Endothelial cell of umbilical vein (primary cell): ENCODE data around the gene NCMAP. TPM values are rescaled to one million over a fixed set of nuclear protein-coding genes. Genes with fewer than 3 reads are reported as not detected.
A peak's percentile ranks its signal among the peaks of the same experiment; 100 is the strongest.

Source experiments
- BruUV-seq: library from RNA; stranded (reverse); fragments of 400-500 nt; replicated peaks from 2 replicates; lab custom pipeline; 2021; lab: Mats Ljungman, UMichigan
- CTCF ChIA-PET: fragments of 300-600, 350-600 bp; sonication (Branson Sonifier 250); formaldehyde crosslinking; loops from one replicate; lab custom pipeline; 2021; ENCODE audit warnings: antibody characterized with exemption, inconsistent platforms; lab: Charles Lee
- POLR2A ChIA-PET: fragments of 300-600, 350-600 bp; sonication (Branson Sonifier 250); formaldehyde crosslinking; loops from one replicate; lab custom pipeline; 2021; ENCODE audit warnings: antibody characterized with exemption, inconsistent platforms; lab: Charles Lee
- DNase-seq: peaks from one replicate; pipeline ENCODE4 v3.0.0-alpha.2; 2011; ENCODE audit warnings: low read depth, low spot score
- FAIRE-seq: peaks from 2 replicates; lab custom pipeline; 2011; peaks lifted over from hg19 to GRCh38; lab: Jason Lieb, UNC
- H2AFZ ChIP-seq: 2 replicates; pipeline ENCODE4 v1.6.0; 2012; ENCODE audit warnings: low read depth, low read length, control low read depth, inconsistent platforms
- H3K27ac ChIP-seq: 2 replicates; pipeline ENCODE4 v1.5.1; 2011; ENCODE audit warnings: low read depth, mild to moderate bottlenecking, control low read depth, low read length, moderate library complexity; ENCODE audit not compliant: insufficient read depth
- H3K27me3 ChIP-seq, 2 experiments: 2 replicates each; pipeline versions ENCODE4 v1.6.0 to v1.6.1; 2011; ENCODE audit warnings: low read length in 2 of 2, mixed read lengths in 1 of 2; ENCODE audit not compliant: control insufficient read depth in 2 of 2, insufficient read depth in 2 of 2
- H3K36me3 ChIP-seq, 2 experiments: 2 replicates in 1 of 2; 3 replicates in 1 of 2; pipeline ENCODE4 v1.5.1; 2011; ENCODE audit warnings: low read length in 2 of 2, mild to moderate bottlenecking in 1 of 2, moderate library complexity in 1 of 2; ENCODE audit not compliant: control insufficient read depth in 2 of 2, insufficient read depth in 2 of 2; ENCODE audit errors: extremely low read depth in 1 of 2
- H3K4me1 ChIP-seq: 3 replicates; pipeline ENCODE4 v1.5.1; 2011; ENCODE audit warnings: mild to moderate bottlenecking, low read length; ENCODE audit not compliant: control insufficient read depth, insufficient read depth; ENCODE audit errors: extremely low read depth
- H3K4me2 ChIP-seq: 2 replicates; pipeline ENCODE4 v1.6.1; 2011; ENCODE audit warnings: low read length, control low read depth, mixed read lengths; ENCODE audit not compliant: insufficient read depth
- H3K4me3 ChIP-seq, 3 experiments: fragments of 200-600 bp in 1 of 3; sonication (generic), shearing (Covaris generic) in 1 of 3; replicated peaks in 1 of 3; 2 replicates each; pipeline ENCODE4 v1.5.1; 2011 to 2016; ENCODE audit warnings: control low read depth in 3 of 3, low read length in 3 of 3, mild to moderate bottlenecking in 2 of 3, inconsistent platforms in 1 of 3, low read depth in 1 of 3, moderate library complexity in 1 of 3; ENCODE audit not compliant: insufficient read depth in 1 of 3
- H3K79me2 ChIP-seq: 2 replicates; pipeline ENCODE4 v1.6.0; 2012; ENCODE audit warnings: low read length, inconsistent platforms; ENCODE audit not compliant: control insufficient read depth, insufficient read depth
- H3K9ac ChIP-seq: replicated peaks from 2 replicates; pipeline ENCODE3; 2011; ENCODE audit warnings: low read length, control low read depth; ENCODE audit not compliant: insufficient read depth; ENCODE audit errors: extremely low read depth
- H3K9me1 ChIP-seq: replicated peaks from 3 replicates; pipeline ENCODE4 v1.6.0; 2011; ENCODE audit warnings: mild to moderate bottlenecking, low read length; ENCODE audit not compliant: control insufficient read depth, insufficient read depth; ENCODE audit errors: extremely low read depth
- H3K9me3 ChIP-seq: replicated peaks from 2 replicates; pipeline ENCODE4 v1.5.1; 2012; ENCODE audit warnings: low read length, inconsistent platforms; ENCODE audit not compliant: control insufficient read depth, insufficient read depth
- H4K20me1 ChIP-seq: replicated peaks from 2 replicates; pipeline ENCODE3; 2011; ENCODE audit warnings: mild to moderate bottlenecking, low read length; ENCODE audit not compliant: control insufficient read depth, insufficient read depth; ENCODE audit errors: extremely low read depth
- MAX ChIP-seq: IDR thresholded peaks from 2 replicates; pipeline ENCODE4 v1.6.1; 2011; ENCODE audit not compliant: insufficient read depth, insufficient read length
- dilution Hi-C: fragments of 300-500 bp; cut with MboI; formaldehyde crosslinking; loops from one replicate; pipeline ENCODE4 v1.15.0; 2019; ENCODE audit warnings: low sequenced_read_pairs; ENCODE audit not compliant: extremely low pct_ligation_motif_present
- intact Hi-C: fragments of 100-400 bp; cut with micrococcal nuclease; formaldehyde crosslinking; loops from one replicate; pipeline ENCODE4 v1.10.0; 2022
- polyA plus RNA-seq, 4 experiments: library from polyadenylated mRNA; depleted of rRNA in 3 of 4; stranded (reverse) in 3 of 4; unstranded in 1 of 4; fragments of >200 nt; gene quantifications; 2 replicates each; pipeline versions ENCODE4 v1.2.1 to v1.2.3, GENCODE V29; 2011 to 2012; ENCODE audit warnings: missing spikeins in 1 of 4
- total RNA-seq: library from RNA; stranded (reverse); gene quantifications from 2 replicates; pipeline ENCODE4 v1.2.3, GENCODE V29; 2021
- TF ChIP-seq, protein P1 (sequence below), 2 donors: IDR thresholded peaks; 1 replicate in 1 of 2; 2 replicates in 1 of 2; pipeline ENCODE4 v1.5.1; 2011; ENCODE audit warnings: low read length in 2 of 2, mild to moderate bottlenecking in 2 of 2, moderate library complexity in 2 of 2, control low read depth in 1 of 2, inconsistent platforms in 1 of 2, low read depth in 1 of 2; ENCODE audit not compliant: insufficient read depth in 1 of 2; ENCODE audit errors: extremely low read depth in 1 of 2

NCMAP gene
- total and polyA plus RNA-seq, 2 donors (not counting 3 experiments of a cell fraction or from before 2014, with no cell fraction given) = not detected

- H3K27ac ChIP-seq = no peak overlapping the region
- ChIA-PET POLR2A (interaction anchor here (1.0 kb wide), 1 partner anchor 10 kb away, joined by 5 read pairs; no protein-coding TSS in a partner anchor), CTCF (interaction anchor here (0.7 to 4.8 kb wide), 45 partner anchors 9 to 437 kb away, joined by 3 to 59 read pairs (median 4); partner anchors contain the start of genes NIPAL3 and STPG1)
- no peaks in the 10 kb centered on the region for H3K9me3 ChIP-seq
- H3K4me1 ChIP-seq = no peaks in the 10 kb centered on the region
- no peak overlapping the region for H3K9ac ChIP-seq
- no peak overlapping the region for H2AFZ ChIP-seq
- intact Hi-C loops (loop anchor here (1.0 to 5.0 kb wide), 3 partner anchors 196 to 435 kb away; no protein-coding TSS in a partner anchor), dilution Hi-C loops (no loop called here)
- no peaks in the 10 kb centered on the region for H3K36me3 ChIP-seq
- no peaks in the 10 kb centered on the region for H4K20me1 ChIP-seq
- H3K27me3 ChIP-seq = peaks cover 0 to 6% of the 10 kb centered on the region in 2 experiments
- no peaks in the 10 kb centered on the region for H3K79me2 ChIP-seq
- no peak overlapping the region for H3K4me3 ChIP-seq
- no peak overlapping the region for H3K4me2 ChIP-seq
- DNase-seq = peak; percentile 39
- H3K9me1 ChIP-seq = no peaks in the 10 kb centered on the region
- TF ChIP-seq, protein P1, sequence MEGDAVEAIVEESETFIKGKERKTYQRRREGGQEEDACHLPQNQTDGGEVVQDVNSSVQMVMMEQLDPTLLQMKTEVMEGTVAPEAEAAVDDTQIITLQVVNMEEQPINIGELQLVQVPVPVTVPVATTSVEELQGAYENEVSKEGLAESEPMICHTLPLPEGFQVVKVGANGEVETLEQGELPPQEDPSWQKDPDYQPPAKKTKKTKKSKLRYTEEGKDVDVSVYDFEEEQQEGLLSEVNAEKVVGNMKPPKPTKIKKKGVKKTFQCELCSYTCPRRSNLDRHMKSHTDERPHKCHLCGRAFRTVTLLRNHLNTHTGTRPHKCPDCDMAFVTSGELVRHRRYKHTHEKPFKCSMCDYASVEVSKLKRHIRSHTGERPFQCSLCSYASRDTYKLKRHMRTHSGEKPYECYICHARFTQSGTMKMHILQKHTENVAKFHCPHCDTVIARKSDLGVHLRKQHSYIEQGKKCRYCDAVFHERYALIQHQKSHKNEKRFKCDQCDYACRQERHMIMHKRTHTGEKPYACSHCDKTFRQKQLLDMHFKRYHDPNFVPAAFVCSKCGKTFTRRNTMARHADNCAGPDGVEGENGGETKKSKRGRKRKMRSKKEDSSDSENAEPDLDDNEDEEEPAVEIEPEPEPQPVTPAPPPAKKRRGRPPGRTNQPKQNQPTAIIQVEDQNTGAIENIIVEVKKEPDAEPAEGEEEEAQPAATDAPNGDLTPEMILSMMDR (IDR thresholded peaks at IDR 0.05; ENCODE audit: extremely low read depth in 1 of 2, insufficient read depth in 1 of 2, low read depth in 1 of 2, low read length in 2 of 2) = peak; percentile 74 to 78
- no peak for TF ChIP-seq MAX
- peak; percentile 87 for FAIRE-seq
- BruUV-seq = no TSS peak
These were observed 31.3 kb downstream of the NCMAP start for GRCh38 chr1:24586970-24587820.
